ENCODE data around the gene NHS.

Gene NHS

GRCh38 chrX:17374619-17375366 is at the start of gene NHS:
TSS of gene NHS (plus strand) at chrX:17375200. CDS start at chrX:17375758, 558 bp downstream.
- DNase-seq (ENCODE audit: low spot score), result peak; percentile 8

DNA sequence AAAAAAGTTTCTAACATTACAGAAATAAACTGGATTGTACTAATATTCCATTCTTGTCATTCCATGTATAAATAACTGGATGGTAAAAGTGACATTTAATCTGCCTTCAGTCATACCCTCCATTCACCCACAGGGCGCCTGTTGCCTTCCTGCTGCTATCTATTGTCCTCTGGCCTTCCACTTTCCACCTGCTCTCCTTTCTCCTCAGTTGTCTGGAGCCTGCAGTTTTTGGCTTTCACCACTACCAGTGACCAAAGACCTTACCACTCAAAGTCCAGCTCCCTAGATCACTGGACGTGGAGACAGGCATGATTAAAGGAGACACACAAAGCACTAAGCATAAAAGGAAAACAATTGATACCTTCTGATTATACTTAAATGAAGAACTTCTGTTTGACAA is 46.2 kb upstream of the NHS start:
- DNase-seq (ENCODE audit: low spot score), result no peak

- DNase-seq (ENCODE audit: low spot score), result no peak
Observed at GRCh38 chrX:17336377-17336776, 38.6 kb upstream of the NHS start.

DNA sequence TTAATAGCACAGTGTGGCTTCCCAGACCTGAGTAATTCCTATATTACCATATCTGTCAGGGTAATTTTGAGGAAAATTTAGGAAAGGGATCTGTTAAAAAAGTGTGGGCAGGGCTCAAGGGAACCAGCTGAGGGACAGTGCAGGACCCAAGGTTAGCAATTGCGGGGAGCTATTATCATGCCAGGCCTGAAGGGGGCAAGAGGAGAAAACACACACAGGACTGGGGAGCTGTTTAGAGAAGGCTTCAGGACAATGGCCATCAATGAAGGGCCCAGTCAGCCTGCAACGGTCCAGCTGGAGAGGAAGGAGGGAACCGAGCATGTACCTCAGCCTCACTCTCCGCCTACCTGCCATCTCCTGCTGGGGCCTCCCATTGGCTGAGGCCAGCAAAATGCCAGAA is 19.0 kb upstream of the NHS start:
- DNase-seq (ENCODE audit: low spot score), result no peak

- DNase-seq (ENCODE audit: low spot score), result no peak
Observed at GRCh38 chrX:17359500-17359899, 15.5 kb upstream of the NHS start.

- no peak for DNase-seq (ENCODE audit: low spot score)
Observed at GRCh38 chrX:17361620-17362019, 13.4 kb upstream of the NHS start.

DNA sequence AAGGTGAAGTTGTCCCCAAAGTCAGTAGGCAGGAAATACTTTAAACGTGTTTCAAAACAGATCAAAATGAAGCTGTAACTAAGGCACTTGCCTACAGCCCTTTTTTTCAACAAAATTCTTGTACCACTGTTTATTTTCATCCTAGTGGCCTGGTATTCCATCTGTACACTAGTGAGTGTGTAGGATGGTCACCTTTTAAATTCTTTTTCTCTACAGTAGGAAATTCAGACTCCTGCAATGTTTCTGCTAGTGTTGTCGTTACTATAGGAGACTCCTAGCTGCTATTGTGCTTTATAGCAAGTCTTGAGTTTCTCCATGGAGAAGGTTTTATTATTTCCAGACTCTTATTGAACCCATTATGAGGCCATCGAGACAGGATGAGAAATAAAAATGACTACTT is 7.0 kb upstream of the NHS start:
- no peak for DNase-seq (ENCODE audit: low spot score)

DNA sequence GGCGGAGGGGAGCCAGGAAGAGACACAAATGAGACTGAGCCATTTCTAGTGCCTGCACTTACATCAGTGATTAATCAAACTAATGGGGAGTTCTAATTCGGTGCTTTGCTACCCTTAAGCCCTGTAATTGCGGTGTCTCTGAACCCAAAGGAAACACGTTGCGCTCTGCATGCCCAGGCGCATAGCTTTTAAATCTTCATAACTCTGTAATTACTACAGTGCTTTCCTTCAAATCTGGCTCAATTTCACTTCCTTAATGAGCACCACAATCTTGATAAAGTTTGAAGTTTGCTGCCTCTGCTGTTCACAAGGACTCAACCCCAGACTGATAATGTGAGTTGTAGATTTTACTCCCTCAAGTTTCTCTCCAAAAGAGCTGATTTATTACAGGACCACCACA is 5.7 kb upstream of the NHS start:
- no peak for DNase-seq (ENCODE audit: low spot score)

DNA sequence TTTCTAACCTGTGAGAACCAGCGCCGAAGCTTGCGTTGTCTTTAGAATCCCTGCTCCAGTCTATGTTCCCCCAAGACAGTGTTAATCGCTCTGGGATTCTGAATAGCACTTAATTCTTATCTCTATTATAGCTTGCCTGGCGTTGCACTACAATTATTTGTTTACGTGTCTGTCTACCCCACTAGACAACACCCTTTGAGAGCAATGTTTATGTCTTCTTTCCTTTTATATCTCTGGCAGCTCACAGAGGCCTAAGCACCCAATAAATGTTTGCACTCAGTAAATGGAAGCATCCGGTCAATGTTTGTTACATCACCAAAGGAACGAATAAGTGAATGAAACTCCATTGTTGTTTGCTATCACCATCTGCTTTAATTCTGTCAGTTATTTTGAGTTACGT is 4.8 kb upstream of the NHS start:
- no peak for DNase-seq (ENCODE audit: low spot score)

DNA sequence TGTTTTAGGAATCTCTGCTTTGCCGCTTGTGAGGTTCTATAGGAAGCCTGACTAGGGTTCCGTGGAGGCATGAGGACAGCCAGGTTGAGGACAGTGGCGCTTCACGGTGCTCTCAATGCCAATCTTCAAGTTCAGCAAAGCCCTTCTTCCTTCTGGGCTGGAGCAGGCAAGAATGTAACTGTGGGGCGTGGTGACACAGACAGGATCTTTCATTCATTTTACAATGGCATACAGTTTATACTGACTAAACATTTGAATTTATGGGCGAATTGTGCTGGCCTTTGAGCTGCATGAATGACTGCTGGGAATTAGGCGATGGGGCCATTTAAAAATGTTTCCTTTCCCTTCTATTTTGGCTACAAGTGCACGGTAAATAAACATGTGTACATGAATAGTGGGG is 2.9 kb upstream of the NHS start:
- no peak for DNase-seq (ENCODE audit: low spot score)

DNA sequence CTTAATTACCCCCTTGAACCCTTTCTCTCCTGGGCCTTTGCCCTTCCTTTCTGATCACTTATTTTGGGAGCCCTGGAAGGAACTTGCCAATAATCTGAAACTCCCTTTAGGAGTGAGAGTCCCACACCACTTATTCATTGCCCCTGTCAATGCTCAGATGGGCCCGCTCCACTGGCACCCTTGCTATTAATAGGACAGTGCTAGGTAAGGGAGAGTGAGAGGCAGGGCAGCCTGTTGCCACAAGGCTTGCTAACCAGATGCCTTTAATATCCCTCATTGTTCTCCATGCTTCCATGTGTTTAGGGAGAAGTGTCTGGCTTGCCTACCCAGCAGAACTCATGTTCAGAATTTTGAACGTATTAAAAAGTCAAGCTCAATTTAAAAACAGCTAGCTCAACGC is 1.7 kb upstream of the NHS start:
- DNase-seq (ENCODE audit: low spot score), result no peak

DNA sequence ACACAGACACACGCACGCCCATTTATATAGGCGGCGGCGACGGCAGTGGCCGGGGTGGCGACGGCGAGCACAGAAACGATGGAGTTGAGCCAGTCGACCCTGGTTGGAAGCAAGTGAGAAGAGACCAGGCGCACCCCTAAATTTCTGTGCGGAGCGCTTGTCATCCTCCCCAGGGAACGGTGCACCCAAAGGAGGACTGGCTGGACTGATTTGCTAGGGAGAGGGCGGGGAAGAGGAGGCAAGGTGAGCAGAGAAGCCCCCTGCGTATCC is 302 bp downstream of the NHS start:
- no peak for DNase-seq (ENCODE audit: low spot score)

- no peak for DNase-seq (ENCODE audit: low spot score)
Observed at GRCh38 chrX:17375637-17376430, 834 bp downstream of the NHS start.

GRCh38 chrX:17376431-17377077 is 1.6 kb downstream of the NHS start:
- DNase-seq (ENCODE audit: low spot score), result no peak

DNA sequence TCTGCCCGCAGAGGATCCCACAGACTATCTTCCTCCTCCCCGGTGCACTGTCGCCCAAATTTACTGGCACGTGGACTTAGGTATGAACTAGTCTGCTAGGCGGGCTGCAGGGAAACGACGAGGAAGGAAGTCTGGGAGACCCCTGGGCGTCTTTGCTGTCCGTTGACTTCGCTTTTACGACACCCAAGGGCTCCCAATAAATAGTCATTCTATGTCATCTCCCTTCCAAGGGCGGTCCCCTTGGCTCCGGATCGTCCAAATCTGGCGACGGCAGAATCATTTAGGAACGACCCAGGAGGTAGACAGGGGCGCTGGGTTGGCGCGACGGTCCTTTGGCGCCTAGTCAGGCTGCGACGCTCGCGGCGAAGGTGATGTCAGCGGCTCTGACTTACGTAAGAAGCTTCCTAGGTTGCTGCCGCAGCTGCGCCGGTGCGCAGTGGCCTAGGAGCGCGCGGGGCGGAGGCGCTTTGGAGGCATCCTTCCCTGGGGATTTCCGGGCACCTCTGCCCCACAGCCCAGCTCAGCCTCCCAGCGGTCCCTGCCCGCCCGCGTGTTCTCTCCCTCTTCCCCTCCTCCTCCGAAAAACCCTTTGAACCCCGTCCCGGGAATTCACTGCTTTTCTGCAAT is 2.2 kb downstream of the NHS start:
- no peak for DNase-seq (ENCODE audit: low spot score)

DNA sequence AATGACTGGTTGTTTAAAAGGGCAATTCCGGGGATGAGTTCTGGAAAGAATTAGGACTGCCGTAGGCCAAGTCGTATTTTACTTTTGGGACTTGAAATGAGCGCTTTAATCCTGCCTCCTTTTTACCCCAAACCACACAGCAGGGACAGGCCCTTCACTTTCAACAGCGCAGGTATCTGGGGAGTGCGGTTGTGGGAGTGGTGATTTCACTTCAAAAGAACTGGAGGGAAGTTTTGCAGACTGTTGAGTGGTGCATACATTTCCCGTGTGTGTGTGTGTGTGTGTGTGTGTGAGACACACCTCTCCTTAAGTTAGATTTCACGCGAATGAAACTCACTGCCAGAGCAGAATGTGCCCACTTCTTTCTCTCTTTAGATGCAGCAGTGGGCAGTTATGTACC is 2.8 kb downstream of the NHS start:
- DNase-seq (ENCODE audit: low spot score), result no peak

GRCh38 chrX:17380221-17380620 is 5.2 kb downstream of the NHS start:
- no peak for DNase-seq (ENCODE audit: low spot score)

DNA sequence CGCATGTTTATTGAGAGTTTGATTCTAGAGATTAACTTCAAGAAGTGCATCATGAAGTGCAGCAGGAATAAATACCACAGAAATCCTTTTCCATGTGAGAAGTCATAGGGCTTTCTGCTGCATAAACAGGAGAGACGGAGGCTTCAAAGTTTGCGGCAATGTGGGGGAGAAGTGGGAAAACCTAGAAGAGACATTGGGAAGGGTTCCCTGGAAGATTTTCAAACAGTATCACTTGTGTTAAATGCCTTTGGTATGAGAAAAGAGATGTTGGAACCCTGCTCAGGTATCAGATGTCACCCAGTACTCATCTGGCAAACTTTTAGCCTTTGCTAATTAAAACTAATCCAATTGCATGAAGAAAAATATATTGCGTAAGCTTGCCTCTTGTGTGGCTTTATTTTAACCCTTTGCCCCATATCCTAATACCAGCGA is 15.4 kb downstream of the NHS start:
- no peak for DNase-seq (ENCODE audit: low spot score)

GRCh38 chrX:17395154-17395553 is 20.2 kb downstream of the NHS start:
- DNase-seq (ENCODE audit: low spot score), result no peak

DNA sequence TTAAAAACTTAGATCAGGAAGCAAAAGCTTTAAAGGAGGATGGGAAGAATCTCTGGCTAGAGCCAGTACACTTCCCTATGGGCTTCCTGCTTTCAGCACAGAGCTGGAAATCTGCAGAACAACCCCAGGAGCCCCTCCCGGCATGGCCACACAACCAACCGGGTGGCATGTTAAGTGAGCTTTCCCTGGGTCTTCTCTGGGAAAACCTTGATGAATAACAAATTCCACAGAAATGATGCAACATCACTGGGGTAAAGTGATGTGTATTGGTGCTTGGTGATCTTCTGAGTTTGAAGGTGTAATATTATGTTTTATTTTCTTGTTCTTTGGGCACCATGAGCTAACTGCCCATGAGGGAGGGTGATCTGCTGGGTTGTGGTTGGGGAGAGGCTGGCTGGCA is 22.1 kb downstream of the NHS start:
- DNase-seq (ENCODE audit: low spot score), result no peak

DNA sequence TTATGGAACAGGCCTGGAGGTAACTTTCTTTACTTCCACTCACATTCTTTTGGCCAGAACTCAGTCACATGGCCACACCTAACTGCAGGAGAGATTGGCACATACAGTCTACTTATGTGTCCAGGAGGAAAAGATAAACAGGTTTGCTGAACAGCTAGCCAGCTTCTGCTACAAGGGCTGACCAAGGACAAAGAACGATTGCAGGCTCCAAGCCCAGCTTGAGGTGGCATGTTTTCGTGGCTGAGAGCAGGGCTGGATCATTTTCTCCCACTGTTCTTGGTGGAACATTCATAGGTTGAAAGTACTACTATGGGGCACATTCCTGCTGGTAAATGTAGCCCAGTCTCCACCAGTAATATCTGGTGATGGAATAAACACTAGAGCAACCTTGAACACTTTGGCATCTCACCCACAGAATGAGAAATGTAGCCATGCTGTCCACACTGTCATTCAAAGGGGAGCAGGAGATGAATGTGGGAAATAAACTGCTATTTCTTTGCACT is 28.2 kb downstream of the NHS start:
- no peak for DNase-seq (ENCODE audit: low spot score)

GRCh38 chrX:17403972-17404371 is 29.0 kb downstream of the NHS start:
- DNase-seq (ENCODE audit: low spot score), result no peak
